Stimulated activated CD8-positive, alpha-beta memory T cell treated with anti-CD3 and anti-CD28 coated beads, Interleukin-12 subunit alpha, Interleukin-12 subunit beta, amount 100 ng/mL, for 1 hour (primary cell): ENCODE data around the gene SH2D4B.

Source experiments
- DNase-seq: peaks from one replicate; pipeline ENCODE4 v3.0.0-alpha.2; 2020; ENCODE audit warnings: low read depth

Gene SH2D4B

DNA sequence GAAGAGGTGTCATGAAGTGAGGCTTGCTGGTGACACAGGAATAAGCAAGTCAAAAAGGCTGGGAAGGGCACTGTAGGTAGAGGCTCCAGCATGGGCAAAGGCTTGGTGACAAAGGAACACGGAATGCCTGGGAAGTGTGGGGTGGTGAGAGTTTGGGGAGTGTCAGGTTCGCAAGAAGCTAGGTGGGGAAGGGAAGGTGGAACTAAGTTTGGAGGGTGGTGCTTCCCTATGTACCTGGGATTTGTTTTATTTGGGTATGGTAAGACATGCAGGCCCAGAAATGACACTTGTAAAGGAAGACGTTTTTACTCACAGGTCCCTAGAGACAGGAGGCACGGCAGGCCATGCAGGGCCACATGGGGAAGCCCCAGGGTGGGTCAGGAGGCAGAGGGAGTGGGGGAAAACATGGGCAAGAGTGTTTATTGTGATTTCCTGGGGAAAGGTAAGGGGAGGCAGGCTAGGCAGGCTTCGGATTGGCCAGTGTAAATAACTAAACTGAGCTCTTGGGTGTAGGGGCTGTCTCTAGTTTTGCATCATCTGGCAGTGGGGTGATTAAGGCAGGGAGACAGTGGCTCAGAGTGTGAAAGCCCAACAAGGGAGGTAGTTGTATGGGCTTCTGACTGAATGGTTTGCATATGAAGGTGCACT is 52.1 kb downstream of the SH2D4B start:
- DNase-seq = no peak

DNA sequence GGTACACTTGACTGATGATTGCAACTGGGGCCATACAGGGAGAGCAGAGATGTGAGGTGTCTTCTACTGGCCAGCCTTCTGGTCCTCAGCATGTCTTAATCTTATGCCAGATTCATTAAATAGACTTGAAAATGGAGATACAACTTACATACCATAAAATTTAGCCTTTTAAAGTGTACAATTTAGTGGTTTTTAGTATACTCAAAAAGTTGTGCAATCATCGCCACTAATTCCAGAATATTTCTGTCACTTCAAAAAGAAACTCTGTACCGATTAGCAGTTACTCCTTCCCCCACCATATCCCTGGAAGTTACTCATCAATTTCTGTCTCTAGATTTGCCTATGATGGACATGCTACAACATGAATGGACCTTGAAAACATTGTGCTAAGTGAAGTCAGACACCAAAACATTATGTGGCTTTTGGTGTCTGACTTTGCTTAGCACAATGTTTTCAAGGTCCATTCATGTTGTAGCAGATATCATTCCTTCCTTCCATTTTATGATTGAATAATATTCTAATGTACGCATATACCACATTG is 53.0 kb downstream of the SH2D4B start:
- no peak for DNase-seq

DNA sequence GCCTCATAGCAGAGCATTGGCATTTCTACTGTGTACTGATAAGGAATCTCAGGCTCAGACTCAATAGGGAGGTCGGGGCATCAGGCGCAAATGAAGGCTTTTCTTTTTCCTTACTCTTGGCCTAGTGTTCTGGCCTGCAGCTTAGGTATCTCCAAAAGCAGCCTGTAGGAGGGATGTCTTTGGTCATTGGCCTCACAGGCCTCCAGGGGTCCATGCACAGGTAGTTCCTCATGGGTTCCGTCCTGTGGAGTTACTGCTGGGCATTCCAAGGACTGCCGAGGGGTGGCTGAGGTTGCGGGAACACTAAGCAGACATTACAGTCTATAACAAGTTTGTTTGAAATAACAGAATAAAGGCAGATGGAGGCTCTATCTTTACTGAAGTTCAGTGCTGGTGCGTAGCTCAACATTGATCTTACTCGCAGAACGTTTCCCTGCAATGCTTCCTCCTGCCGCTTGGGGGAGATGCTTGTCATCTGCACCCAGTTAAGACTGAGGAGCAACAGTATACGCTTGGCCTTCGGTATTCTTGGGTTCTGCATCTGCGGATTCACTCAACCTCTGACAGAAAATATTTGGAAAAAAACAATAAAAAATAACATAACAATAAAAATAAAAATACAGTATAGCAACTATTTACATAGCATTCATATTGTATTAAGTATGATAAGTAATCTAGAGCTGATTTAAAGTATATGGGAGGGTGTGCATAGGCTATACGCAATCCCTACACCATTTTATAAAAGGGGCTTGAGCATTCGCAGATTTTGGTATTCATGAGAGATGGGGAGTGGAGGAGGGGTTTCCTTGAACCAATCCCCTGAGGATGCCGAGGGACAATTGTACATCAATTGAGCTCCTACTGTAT is 58.9 kb downstream of the SH2D4B start:
- no peak for DNase-seq

DNA sequence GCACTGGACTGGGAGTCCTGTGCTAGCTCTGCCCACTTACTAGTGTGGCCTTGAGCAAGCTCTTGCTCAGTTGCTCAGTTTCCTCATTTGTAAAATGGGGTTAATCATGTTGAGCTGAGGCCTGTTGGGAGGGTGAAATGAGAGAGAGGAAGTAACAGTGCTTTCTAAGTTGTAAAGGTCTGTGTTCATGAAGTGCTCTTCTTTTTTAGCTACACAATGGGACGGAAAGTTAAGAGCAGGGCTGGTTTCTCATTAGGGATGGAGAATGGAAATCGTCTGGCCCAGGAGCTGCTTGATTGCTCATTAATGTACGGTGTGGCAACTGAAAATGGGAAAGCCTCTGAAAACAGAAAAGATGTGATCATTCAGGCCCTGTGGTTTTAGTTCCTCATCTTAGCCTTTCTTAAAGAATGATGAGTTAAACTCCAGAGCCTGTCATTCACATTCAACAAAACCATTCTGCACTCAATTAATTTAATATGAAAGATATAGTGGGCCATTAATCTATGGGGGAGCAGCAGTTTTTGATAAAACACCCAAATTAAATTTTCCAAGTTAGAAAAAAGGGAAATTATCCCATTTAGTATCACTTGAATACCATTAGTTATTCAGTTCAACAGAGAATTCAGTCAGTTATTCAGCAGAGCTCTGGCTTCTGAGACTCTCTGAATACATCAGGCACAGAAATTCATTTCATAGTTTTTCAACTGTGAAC is 60.5 kb downstream of the SH2D4B start:
- DNase-seq = no peak

DNA sequence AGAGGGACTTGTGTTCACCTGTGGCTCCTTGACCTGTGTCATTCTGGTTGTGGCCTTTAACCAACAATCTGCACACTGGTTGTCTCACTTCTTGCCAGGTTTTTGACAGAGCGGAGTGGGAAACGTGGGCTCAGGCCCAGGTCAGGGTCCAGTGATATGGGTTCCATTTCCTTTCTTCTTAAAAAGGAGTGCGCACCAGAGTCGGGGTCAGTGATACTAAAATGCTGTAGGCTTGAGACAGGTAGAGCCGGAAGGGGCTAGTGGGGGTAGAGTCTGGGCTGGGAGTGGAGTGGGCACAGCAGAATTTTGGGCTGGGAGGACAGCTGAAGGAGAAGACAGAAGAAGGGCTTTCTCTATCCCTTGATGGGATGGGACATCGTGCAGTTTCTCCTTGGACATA is 61.2 kb downstream of the SH2D4B start:
- DNase-seq = no peak

DNA sequence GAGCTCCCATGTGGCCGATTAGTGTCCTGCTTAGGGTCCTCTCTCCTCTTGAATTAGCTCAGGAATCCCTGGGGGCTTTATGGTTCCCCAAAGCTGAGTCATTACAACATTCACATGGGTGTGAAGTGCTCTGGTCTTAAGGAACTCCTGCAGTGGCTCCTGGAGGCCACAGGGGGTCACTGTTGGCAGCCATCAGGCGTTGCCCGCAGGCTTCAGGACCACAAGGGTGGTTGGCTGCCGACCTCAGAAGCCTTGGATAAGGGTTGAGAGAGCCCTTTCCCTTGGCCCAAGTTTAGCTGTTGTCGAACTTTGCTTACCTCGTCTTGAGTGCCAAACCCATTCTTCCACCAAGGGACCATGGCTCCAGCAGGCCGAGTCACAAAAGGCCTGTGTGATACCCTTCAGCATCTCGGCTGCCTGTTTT is 61.7 kb downstream of the SH2D4B start:
- DNase-seq = no peak

DNA sequence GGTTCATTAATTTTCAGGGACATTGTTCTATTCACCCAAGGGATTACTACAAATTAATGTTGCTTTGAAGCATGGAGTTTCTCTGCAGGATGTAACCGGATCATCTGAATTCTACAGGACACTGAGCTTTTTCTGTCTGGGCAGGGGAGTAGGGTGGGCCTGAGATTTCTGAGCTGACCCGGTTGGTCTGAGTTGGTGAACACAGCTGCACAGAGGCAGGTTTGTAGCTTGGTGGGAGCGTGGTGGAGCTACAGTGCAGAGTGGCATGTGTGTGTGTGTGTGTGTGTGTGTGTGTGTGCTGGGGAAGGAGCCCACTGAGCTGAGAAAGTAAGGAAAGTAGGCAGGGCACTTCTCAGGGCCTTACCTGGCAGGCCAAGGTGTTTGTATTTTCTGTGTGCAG is 62.6 kb downstream of the SH2D4B start:
- DNase-seq = no peak

DNA sequence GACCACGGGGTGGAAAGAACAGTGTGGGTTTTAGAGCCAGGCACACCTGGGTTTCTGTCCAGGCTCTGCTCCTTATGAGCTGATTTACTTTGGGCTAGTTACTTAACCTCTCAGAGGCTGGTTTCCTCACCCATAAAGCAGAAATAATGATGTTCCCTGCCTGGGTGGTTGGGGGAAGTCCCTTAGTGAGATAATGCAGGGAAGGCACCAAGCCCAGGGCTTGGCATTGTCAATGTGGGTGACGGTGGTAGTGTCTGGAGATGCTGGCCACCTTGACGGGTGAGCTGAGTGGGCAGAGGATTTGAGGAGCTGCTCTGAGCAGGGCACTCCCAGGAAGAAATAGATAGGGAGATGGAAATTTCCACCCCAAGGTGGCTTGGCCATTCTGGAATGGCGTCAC is 65.2 kb downstream of the SH2D4B start:
- DNase-seq = no peak

DNA sequence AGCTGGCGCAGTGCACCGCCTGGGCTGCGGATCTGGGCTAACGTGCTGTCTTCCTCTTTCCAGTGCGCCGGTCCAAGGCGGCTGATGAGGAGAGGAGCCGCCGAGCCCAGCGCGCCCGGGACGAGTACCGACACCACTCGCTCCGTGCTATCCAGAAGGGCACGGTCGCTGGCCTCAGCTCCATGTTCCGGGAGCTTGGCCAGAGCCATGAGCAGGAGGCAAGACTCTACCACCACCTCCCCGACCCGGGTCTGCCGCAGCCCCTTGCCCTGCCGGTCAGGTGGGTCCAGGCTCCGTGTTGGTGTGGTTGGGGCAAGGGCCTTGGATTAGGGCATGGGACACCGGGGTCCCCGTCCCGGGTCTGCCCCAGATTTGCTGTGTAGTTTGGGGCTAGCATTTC is 65.8 kb downstream of the SH2D4B start:
- no peak for DNase-seq

DNA sequence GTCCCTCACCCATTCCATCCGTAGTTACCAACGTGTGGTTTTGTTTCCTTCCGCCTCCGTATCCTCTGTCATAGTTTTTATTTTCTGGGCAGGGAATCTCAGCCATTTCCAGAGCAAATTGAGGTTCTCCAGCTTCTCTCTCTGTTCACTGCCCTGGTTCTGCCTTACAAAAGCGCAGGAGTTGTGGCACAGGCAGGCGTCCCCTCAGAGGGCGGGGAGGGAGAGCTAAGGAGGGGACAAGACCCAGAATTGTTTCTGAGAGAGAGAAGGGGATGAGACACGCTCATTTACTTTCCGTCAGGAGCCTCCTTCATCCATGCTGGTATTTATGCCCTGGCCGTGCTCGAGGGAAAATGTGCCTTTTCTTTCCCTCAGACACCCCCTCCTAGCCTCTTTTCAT is 71.0 kb downstream of the SH2D4B start:
- DNase-seq = no peak

DNA sequence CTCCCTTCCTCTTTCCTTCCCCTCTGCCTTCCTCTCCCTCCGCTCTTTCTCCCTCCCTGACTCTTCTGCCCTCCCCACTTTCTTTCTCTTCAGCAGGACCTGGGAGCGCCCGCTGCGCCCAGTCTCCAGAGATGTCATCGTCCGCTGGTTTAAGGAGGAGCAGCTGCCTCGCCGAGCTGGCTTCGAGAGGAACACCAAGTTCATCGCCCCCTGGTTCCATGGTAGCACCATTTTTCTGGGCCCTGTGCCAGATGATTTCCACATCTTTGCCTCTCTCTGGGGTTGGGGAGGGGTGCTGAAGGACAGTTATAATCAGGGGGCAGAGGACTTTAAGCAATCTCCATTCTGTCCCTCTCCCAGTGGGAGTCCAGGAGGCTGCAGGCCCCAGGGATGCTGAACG is 71.6 kb downstream of the SH2D4B start:
- DNase-seq = no peak

DNA sequence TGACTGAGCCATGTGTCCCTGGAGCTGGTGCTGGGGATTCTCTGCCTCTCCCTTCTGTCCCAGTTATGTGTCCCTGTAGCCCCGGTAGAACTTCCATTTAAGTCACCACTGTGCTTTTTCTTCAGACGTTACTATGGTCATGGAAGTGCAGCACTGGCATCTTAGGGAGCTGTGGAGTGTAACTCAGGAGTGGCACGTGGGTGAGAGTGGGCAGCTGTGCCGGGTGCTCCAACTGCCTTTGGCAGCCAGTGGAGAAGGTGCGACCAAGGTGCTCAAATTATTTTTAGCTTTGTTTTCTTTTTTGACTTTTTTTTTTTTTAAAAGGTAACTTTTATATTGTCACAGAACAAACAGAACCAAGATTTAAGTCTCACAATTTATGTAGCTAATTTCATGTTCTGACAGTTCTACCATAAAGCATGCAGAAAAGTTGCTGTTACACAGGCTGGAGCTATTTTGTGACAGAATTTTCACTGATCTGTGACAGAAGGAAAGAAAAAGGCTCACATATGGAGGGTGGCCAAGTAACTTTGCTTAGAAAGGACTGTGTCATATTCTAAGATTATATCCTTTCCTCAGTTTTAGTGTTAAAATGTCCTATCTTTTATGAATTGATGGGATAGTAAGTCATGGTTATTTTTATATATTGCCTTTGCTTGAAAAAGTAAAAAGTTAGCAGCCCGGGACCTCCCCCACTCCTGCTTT is 73.9 kb downstream of the SH2D4B start:
- no peak for DNase-seq

DNA sequence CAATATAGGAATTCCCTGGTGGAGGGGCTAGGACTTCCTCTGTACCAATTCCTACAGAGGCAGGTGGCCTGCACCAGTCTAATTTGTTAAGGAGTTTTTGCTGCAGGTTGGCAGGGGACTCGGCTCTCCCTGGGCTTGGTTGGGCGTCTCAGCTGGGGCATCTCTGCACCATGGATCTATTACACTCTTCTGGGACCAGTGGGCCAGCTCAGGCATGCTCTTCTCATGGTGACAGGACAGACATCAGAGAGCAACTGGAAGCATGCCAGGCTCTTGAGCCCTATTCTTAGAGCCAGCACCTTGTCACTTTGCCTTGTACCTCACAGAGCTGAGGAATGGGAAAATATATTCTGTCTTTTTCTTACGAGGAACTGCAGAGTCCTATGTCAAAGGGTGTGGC is 74.6 kb downstream of the SH2D4B start:
- no peak for DNase-seq

DNA sequence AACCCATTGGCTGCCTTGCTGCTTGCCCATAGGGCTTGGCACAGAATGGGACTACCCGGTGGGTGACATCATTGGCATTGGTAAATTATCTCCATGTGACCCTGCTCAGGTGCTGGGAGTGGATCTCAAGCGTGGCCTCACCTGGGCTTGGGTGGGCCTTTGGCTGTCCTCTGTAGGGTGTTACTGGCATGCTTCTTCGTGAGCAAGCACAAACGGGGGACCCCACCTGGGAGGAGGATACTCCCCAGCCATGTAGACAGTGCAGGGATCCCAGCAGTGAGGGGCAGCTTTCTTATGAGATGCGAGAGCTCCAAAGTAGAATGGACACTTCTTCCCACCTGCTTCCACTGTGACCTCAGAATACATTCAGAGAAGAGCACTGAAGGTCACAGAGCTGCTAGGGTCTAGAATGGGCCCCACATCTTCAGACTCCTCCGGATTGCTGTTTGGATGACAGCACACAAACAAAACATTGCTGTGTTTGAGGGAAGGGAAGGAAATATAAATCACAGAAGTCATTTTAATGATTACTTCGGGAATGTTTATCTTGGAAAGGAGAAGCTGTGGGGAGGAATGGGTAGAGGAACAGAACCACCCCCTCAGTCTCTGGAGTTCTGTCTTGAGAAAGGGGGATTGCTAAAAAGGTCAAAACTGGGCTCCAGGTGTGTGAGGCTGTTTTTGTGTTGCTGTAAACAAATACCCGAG is 75.9 kb downstream of the SH2D4B start:
- no peak for DNase-seq

DNA sequence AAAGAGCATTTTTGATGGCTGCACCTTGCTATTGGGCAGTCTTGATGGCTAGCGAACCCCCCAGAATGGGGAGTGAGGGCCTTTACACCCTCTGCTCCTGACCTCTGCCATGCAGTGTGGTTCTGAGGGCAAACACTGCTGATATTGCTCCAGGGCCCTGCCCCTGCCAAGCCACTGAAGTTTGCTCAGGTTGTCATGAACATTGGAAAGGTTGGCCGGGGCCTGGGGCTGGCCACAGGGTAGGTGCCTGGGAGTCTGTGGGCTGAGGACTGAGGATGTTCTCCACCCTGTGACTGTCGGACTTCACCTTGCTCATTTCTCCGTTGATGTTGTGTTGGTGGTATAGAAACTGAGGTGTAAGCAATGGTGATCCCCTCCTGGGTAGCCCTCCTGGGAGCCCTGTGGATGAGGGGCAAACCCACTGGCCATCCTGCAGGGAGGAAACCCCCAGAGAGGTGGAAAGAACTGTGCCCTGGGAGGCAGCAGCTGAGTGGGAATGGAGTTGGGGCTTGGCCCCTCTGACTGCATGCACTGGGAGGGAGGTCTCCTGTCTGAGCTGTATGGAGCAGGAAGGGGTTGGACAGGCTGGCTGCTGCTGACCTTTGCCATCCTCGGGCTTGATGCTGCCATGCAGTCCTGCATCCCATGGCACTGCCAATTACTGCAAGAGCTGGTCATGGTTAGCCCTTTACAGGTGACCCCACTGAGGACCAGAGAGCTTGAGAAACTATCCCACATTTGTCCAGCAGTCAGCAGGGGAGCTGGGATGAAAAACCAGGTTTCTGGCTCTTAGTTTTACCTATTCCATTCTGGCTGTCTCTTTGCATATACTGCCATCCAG is 77.1 kb downstream of the SH2D4B start:
- no peak for DNase-seq

DNA sequence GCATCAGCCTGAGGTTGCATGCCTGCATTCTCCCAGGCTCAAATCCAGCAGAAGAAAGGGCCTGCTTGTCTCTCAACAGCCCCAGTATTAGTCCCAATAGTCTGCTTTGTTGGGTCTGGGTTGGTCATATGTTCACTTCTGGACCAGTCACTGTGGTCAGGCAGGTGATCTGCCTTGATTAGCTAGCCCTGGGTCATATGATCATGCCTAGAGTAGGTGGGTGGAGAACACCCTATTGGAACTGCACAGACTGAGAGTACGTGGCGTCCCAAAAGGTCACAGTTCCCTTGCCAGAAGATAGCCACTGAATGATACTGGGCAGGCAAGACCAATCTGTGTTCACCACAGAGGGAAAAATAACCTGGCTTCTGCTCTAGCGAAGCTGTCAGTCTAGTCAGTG is 80.1 kb downstream of the SH2D4B start:
- no peak for DNase-seq

DNA sequence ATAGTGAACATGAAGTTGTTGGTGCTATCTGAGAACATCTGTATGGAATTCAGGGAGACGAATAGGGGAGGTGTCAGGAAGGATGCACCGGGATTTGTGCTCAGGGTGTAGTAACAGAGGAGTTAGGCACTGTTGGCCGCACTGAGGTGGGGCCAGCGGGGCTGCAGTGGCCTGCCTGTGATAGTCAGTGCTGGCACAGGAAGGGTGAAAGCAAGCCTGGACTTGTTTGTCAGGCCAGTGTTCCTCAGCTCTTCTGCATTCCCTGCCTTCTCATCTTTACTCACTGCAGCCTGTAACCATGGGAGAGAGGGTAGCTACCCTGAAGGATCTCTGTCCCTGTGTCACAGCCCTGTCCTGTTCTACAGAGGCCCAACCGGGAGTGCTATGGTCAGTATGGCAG is 81.3 kb downstream of the SH2D4B start:
- DNase-seq = no peak

DNA sequence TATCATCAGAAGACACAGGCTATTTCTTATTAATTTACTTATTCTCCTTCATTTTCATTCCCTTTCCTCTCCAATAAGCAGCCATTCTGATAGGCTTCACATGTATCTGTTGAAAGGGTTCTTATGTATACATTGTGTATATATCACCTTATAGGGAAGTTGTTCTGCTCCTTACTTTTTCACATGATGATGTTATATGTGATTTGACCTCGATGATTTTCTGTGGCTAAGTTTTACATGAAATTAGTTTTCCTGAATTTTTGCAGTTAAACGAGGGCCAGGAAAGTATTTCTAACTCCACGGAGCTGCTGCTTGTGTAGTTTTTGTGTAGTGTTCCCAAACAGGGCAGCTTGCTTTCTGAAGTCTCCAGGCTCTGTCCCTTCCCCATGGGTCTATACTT is 84.5 kb downstream of the SH2D4B start:
- no peak for DNase-seq

DNA sequence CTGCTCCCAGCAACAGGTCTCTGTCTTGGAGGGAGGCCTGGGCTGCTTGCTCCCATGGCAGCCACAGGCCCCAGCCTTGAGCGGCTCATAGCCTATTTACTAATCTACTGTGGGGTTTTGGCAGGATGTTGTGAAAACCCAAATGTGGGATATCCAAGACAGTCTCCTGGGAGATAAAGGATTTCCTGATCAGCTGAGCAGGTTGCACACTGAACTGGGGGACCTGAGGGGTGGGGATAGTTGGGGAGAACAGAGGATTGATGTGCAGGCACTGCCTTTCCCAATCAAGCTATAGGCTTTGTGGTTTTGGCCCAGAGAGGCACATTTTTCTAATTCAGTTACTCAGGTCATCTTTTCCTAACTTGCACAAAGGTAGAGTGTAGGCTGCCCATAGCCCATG is 92.6 kb downstream of the SH2D4B start:
- DNase-seq = no peak

DNA sequence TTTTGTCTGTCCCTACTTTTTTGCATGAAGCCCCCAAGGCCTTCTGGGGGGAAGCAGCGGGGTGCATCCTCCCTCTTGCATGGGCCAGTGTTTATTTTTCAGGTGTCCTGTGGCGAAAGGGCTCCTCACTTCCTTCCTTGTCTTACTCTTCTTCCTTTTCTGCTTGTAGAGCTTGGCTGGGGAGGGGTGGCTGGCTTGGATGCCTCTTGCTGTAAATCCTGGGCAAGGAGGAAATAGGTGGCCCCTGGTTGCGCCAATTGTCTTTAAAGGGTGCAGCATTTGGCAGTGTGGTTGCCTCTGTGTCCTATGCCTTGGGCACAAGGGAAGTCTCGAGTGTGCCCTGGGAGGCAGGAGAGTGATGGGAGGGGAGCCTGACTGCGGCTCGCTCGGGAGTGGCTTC is 95.0 kb downstream of the SH2D4B start:
- no peak for DNase-seq
